Measurements from ENCODE around the gene ZNF362. TPM values are rescaled to one million over a fixed set of nuclear protein-coding genes. Genes with fewer than 3 reads are reported as not detected.

ZNF362 gene
- total and polyA plus RNA-seq, 2 experiments from 2014 or later, result 9.7 to 26.0 TPM

- Histone ChIP-seq H3K27me3 (replicated peaks; ENCODE audit: insufficient read depth) (peaks cover 31% of the 10 kb centered on the region), H3K79me2 (ENCODE audit: insufficient read depth) (no peaks in the 10 kb centered on the region), H3K9me3 (ENCODE audit: low read depth) (no peaks in the 10 kb centered on the region), H2AFZ (no peak overlapping the region), H3K9ac (no peak overlapping the region), H3K4me2 (ENCODE audit: unreplicated experiment) (no peak overlapping the region), H3K4me3 (no peak overlapping the region), H3F3A (ENCODE audit: insufficient read depth) (no peaks in the 10 kb centered on the region), H4K20me1 (ENCODE audit: insufficient read depth) (no peaks in the 10 kb centered on the region), H3K4me1 (ENCODE audit: insufficient read depth) (no peaks in the 10 kb centered on the region), H3K27ac (no peak overlapping the region), H3K36me3 (ENCODE audit: low read depth) (no peaks in the 10 kb centered on the region), H3K9me2 (ENCODE audit: insufficient read depth) (no peaks in the 10 kb centered on the region)
- no peak for DNase-seq
- in situ Hi-C loops (cut with MboI), result no loop called here
- 22 to 29% methylated on average over 4 of the region's 4 CpGs for WGBS, 2 experiments (ENCODE audit: low coverage in 1 of 2, low lambda C conversion rate in 2 of 2, missing lambda C conversion rate in 2 of 2)
- TF ChIP-seq EZH2phosphoT487 (IDR thresholded peaks at IDR 0.05; ENCODE audit: insufficient read depth, low read depth) (no peak), EZH2 (IDR thresholded peaks at IDR 0.05; ENCODE audit: insufficient read depth, poor library complexity, severe bottlenecking) (no peak)
Observed at GRCh38 chr1:33246171-33246570, 10.1 kb upstream of the ZNF362 start.

GRCh38 chr1:33247545-33247944 lies 8.7 kb upstream of the ZNF362 start:
- Histone ChIP-seq H3K4me3 (no peak overlapping the region), H3K9me3 (ENCODE audit: low read depth) (no peaks in the 10 kb centered on the region), H3K79me2 (ENCODE audit: insufficient read depth) (no peaks in the 10 kb centered on the region), H4K20me1 (ENCODE audit: insufficient read depth) (no peaks in the 10 kb centered on the region), H3K4me1 (ENCODE audit: insufficient read depth) (no peaks in the 10 kb centered on the region), H3K9me2 (ENCODE audit: insufficient read depth) (no peaks in the 10 kb centered on the region), H3K9ac (no peak overlapping the region), H3K27ac (no peak overlapping the region), H3F3A (ENCODE audit: insufficient read depth) (no peaks in the 10 kb centered on the region), H2AFZ (no peak overlapping the region), H3K27me3 (replicated peaks; ENCODE audit: insufficient read depth) (peaks cover 26% of the 10 kb centered on the region), H3K36me3 (ENCODE audit: low read depth) (no peaks in the 10 kb centered on the region), H3K4me2 (ENCODE audit: unreplicated experiment) (no peak overlapping the region)
- 20 to 22% methylated on average over 7 of the region's 7 CpGs for WGBS, 2 experiments (ENCODE audit: low coverage in 1 of 2, low lambda C conversion rate in 2 of 2, missing lambda C conversion rate in 2 of 2)
- no peak for DNase-seq
- in situ Hi-C loops (cut with MboI), result no loop called here
- no peak for TF ChIP-seq EZH2 (IDR thresholded peaks at IDR 0.05; ENCODE audit: insufficient read depth, poor library complexity, severe bottlenecking)
- TF ChIP-seq EZH2phosphoT487 (IDR thresholded peaks at IDR 0.05; ENCODE audit: insufficient read depth, low read depth), result no peak

- H3K4me2 ChIP-seq (ENCODE audit: unreplicated experiment), result no peak overlapping the region
- no peak overlapping the region for H3K4me3 ChIP-seq
- peak; percentile 16 for DNase-seq
- TF ChIP-seq EZH2 (IDR thresholded peaks at IDR 0.05; ENCODE audit: insufficient read depth, poor library complexity, severe bottlenecking), result no peak
- no peak for TF ChIP-seq EZH2phosphoT487 (IDR thresholded peaks at IDR 0.05; ENCODE audit: insufficient read depth, low read depth)
- H3K27ac ChIP-seq, result no peak overlapping the region
- H2AFZ ChIP-seq, result no peak overlapping the region
- H3K9ac ChIP-seq, result no peak overlapping the region
- no peaks in the 10 kb centered on the region for H3K9me3 ChIP-seq (ENCODE audit: low read depth)
- no peaks in the 10 kb centered on the region for H4K20me1 ChIP-seq (ENCODE audit: insufficient read depth)
- in situ Hi-C loops (cut with MboI), result no loop called here
- no peaks in the 10 kb centered on the region for H3F3A ChIP-seq (ENCODE audit: insufficient read depth)
- no peaks in the 10 kb centered on the region for H3K9me2 ChIP-seq (ENCODE audit: insufficient read depth)
- H3K79me2 ChIP-seq (ENCODE audit: insufficient read depth), result no peaks in the 10 kb centered on the region
- H3K36me3 ChIP-seq (ENCODE audit: low read depth), result no peaks in the 10 kb centered on the region
- peaks cover 26% of the 10 kb centered on the region for H3K27me3 ChIP-seq (replicated peaks; ENCODE audit: insufficient read depth)
- no peaks in the 10 kb centered on the region for H3K4me1 ChIP-seq (ENCODE audit: insufficient read depth)
Observed at GRCh38 chr1:33248244-33248643, 8.0 kb upstream of the ZNF362 start.

- Histone ChIP-seq H3K36me3 (ENCODE audit: low read depth) (no peaks in the 10 kb centered on the region), H3F3A (ENCODE audit: insufficient read depth) (no peaks in the 10 kb centered on the region), H3K27me3 (replicated peaks; ENCODE audit: insufficient read depth) (peaks cover 26% of the 10 kb centered on the region), H3K4me3 (no peak overlapping the region), H3K79me2 (ENCODE audit: insufficient read depth) (no peaks in the 10 kb centered on the region), H3K4me1 (ENCODE audit: insufficient read depth) (no peaks in the 10 kb centered on the region), H3K9me3 (ENCODE audit: low read depth) (no peaks in the 10 kb centered on the region), H4K20me1 (ENCODE audit: insufficient read depth) (no peaks in the 10 kb centered on the region), H2AFZ (no peak overlapping the region), H3K9ac (no peak overlapping the region), H3K4me2 (ENCODE audit: unreplicated experiment) (no peak overlapping the region), H3K27ac (no peak overlapping the region), H3K9me2 (ENCODE audit: insufficient read depth) (no peaks in the 10 kb centered on the region)
- 50 to 52% methylated on average over 3 of the region's 3 CpGs for WGBS, 2 experiments (ENCODE audit: low coverage in 1 of 2, low lambda C conversion rate in 2 of 2, missing lambda C conversion rate in 2 of 2)
- no peak for TF ChIP-seq EZH2 (IDR thresholded peaks at IDR 0.05; ENCODE audit: insufficient read depth, poor library complexity, severe bottlenecking)
- no peak for TF ChIP-seq EZH2phosphoT487 (IDR thresholded peaks at IDR 0.05; ENCODE audit: insufficient read depth, low read depth)
- DNase-seq, result no peak
- in situ Hi-C loops (cut with MboI), result no loop called here
Observed at GRCh38 chr1:33249422-33249821, 6.9 kb upstream of the ZNF362 start.

GRCh38 chr1:33250217-33250616 lies 6.1 kb upstream of the ZNF362 start:
- DNase-seq, result no peak
- H3K9me2 ChIP-seq (ENCODE audit: insufficient read depth), result no peaks in the 10 kb centered on the region
- no peak overlapping the region for H3K4me2 ChIP-seq (ENCODE audit: unreplicated experiment)
- H3K9ac ChIP-seq, result no peak overlapping the region
- no peaks in the 10 kb centered on the region for H3K36me3 ChIP-seq (ENCODE audit: low read depth)
- H3K27ac ChIP-seq, result no peak overlapping the region
- H2AFZ ChIP-seq, result no peak overlapping the region
- no peak for TF ChIP-seq EZH2phosphoT487 (IDR thresholded peaks at IDR 0.05; ENCODE audit: insufficient read depth, low read depth)
- TF ChIP-seq EZH2 (IDR thresholded peaks at IDR 0.05; ENCODE audit: insufficient read depth, poor library complexity, severe bottlenecking), result no peak
- 32 to 35% methylated on average over 5 of the region's 5 CpGs for WGBS, 2 experiments (ENCODE audit: low coverage in 1 of 2, low lambda C conversion rate in 2 of 2, missing lambda C conversion rate in 2 of 2)
- in situ Hi-C loops (cut with MboI), result no loop called here
- no peaks in the 10 kb centered on the region for H3K4me1 ChIP-seq (ENCODE audit: insufficient read depth)
- peaks cover 5% of the 10 kb centered on the region; the same call in 1 of the 2 replicates for H3F3A ChIP-seq (ENCODE audit: insufficient read depth)
- no peaks in the 10 kb centered on the region for H4K20me1 ChIP-seq (ENCODE audit: insufficient read depth)
- H3K27me3 ChIP-seq (replicated peaks; ENCODE audit: insufficient read depth), result peaks cover 26% of the 10 kb centered on the region
- no peaks in the 10 kb centered on the region for H3K79me2 ChIP-seq (ENCODE audit: insufficient read depth)
- H3K4me3 ChIP-seq, result no peak overlapping the region
- H3K9me3 ChIP-seq (ENCODE audit: low read depth), result no peaks in the 10 kb centered on the region
